GM19397 (cell line): ENCODE results near the gene FAM3D.

Source experiments
- ATAC-seq: cut with Tn5 transposase; IDR thresholded peaks from one replicate; pipeline ENCODE4 v1.9.1; 2021; ENCODE audit warnings: mild to moderate bottlenecking, moderate library complexity; ENCODE audit not compliant: unreplicated experiment

Gene FAM3D

GRCh38 chr3:58629629-58630028 is 36.9 kb downstream of the FAM3D start:
- ATAC-seq: no peak

GRCh38 chr3:58628823-58629562 is 37.6 kb downstream of the FAM3D start:
- ATAC-seq: no peak

GRCh38 chr3:58627941-58628340 is 38.6 kb downstream of the FAM3D start:
- no peak for ATAC-seq

DNA sequence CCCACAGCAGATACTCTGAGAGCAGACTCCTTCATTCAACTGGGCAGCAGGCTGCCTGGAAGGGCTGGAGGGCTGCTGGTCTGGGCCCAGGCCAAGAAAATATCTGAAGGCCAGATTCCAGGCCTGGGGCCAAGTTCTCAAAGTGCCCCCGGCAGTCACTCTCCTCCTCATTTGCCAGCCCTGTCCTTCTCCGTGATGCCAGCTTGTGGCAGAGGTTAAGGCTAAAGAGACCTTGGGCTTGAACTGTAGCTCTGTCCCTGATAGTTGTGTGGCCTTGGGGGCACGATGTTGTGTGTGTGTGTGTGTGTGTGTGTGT is 39.0 kb downstream of the FAM3D start:
- ATAC-seq: no peak

- ATAC-seq: no peak
These were observed 39.6 kb downstream of the FAM3D start for GRCh38 chr3:58626841-58627569.

DNA sequence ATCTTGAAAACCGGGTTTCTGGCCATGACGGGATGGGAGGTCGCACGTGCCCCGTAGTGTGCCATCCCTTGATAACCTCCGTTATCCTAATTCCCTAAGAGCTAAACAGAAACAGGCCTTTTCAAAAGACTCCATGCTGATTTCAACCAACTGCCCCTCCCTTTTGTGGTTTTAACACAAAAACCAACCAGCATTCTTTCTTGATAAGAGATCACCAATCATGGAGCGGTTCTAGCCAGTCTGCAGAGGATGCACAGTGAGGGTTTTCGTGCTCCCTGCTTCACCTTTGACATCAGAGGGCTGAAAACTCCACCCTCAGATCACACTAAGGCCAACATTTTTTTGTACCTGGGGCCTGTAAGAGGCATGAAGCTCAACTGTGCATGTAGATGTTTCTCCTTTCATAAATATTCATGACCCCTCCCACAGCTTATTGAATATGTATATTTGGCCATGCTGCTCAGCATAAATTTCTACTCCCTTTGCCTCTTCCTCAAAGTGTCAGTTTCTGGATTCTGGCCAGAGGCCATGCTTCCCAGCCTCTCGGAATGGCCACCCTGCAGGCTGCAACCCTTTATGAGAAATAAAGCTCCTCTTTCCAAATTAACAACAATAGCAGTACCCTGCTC is 41.3 kb downstream of the FAM3D start:
- ATAC-seq: no peak

GRCh38 chr3:58624550-58624949 is 42.0 kb downstream of the FAM3D start:
- no peak for ATAC-seq

DNA sequence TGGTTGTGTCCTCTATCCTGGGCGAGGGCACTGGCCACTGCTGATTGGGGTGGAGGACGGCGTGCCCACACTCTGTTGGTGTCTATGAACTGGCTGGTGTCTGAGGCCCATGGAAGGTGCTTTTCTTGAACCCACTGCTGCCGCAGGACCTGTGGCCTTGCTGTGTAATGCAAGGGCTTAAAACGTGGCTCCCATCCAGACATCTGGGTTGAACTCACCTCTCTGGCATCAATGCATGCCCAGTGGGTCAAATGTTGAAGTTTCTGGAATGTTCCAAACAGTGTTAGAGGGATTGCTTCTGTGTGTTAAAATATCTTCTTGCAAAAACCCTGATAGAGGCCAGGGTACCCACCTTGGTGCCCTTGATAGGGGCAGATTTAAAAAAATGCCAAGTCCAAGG is 42.6 kb downstream of the FAM3D start:
- no peak for ATAC-seq

DNA sequence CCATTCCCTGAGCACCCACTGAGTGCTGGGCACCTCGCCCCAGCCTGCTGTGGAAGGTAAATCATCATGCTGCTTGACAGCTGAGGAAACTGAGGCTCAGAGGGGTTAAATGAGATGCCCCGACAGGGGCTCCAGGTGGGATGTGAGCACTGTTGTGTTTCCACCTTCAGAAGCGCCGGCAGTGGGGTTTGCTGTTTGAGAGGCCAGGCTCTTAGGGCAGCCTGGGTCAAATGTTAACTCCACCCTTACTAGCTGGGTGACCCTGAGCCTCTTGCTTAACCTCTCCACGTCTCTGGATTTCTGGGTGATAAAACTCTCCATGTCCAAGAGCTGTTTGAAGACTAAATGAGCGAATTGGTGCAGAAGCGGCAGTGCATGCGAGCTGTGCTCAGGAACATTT is 43.1 kb downstream of the FAM3D start:
- ATAC-seq: no peak

GRCh38 chr3:58622892-58623291 is 43.7 kb downstream of the FAM3D start:
- no peak for ATAC-seq

DNA sequence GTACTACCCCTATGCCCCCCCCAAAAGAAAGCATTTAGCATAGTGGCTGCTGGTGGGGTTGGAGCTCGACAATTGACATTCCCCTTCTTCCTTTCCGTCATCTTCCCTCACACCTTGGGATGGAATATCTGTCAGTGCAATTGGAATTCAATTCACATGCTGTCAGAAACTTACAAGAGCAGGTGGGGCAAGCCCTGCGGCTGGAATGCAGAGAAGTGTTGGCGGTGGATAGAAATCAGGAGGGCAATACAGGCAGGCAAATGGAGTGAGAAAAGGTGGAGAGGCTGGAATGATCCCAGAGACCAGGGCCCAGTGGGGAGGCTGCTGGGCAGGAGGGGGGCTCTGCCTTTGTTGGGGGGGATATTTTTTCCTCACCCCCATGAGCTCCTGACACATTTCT is 44.1 kb downstream of the FAM3D start:
- no peak for ATAC-seq

DNA sequence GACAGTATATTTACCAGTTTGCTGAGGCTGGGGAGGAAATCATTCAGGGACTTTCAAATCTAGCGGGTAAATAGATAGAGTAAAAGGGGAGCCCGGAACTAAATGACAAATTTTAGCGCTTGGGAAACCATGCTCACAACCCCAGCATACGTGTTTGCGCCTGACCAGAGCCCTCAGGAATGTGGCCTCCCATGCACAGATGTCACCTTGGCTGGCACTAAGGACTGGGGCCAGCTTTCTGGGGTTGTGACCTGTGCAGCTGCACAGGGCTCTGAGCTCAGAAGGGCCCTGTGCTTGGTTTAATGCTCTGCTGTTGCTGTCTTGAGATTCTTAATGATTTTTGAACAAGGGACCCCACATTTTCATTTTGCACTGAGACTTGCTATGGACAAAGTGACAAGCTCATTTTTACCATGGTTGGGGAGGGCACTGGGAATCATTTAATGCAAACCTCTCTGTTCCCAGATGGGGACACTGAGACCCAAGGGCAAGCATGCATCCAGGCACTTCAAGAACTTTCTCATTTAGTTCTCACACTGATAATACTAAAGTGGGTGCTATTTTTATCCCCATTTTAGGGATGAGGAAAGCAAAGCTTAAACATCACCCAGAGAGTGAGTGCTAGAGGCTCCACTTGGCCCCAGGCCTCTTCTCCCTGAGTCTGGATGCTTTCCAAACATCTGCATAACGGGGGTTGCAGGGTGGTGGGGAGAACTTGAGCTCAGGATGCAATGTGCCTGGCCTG is 45.3 kb downstream of the FAM3D start:
- ATAC-seq: no peak

DNA sequence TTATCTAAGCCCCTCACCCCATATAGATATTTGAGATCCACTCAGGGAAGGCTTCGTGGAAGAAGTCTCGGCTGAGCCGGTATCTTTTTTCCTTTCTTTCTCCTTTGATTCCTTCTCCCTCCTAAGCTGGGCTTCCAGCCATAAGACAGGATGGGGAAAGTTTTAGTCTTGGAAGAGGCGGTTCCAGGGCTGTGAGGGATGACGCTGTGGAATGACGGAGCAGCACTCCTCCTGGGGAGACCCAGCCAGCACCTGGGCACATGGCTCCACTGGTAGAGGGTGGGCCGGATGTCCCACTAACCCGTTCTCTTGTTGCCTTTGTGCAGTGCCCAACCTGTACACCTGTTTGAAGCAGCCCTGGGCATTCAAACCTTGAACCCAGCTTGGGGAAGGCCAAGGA is 46.2 kb downstream of the FAM3D start:
- no peak for ATAC-seq

GRCh38 chr3:58617338-58617761 is 49.2 kb downstream of the FAM3D start:
- no peak for ATAC-seq

GRCh38 chr3:58613236-58614132 is 53.1 kb downstream of the FAM3D start:
- no peak for ATAC-seq

DNA sequence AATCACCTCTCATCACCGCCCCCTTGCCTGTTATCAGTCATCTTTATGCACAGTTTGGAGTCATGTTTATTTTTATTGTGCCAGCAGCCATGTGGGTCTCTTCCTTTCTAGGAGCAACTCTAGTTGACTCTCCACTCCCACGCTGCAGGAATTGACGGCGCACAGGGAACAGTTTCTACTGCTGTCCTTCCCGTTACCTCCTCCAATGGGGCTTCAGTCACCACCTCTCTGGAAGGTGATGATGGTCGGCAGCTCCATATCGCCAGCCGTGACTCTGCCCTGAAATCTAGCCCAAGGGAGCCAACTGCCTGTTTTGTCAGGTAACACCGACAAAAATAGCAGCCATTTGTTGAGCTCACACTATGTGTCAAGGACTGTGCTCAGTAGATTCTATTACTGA is 53.7 kb downstream of the FAM3D start:
- no peak for ATAC-seq

DNA sequence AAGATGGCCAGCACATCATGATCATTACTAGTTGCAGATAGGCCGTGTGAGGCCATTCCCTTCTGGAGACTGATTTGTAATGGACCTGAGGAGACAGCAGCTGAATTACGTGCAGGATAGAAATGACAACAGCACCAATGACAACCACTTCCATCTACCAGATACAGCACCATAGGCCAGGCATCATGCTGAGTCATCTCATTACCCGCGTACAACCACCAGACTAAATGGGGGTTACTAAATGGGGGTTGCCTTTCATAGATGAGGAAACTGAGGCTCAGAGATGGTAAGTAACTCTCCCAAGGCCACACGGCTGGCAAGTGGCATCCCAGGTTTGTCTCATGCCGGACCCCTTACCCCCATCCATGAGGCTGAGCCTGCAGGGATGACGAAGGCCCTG is 56.6 kb downstream of the FAM3D start:
- no peak for ATAC-seq

DNA sequence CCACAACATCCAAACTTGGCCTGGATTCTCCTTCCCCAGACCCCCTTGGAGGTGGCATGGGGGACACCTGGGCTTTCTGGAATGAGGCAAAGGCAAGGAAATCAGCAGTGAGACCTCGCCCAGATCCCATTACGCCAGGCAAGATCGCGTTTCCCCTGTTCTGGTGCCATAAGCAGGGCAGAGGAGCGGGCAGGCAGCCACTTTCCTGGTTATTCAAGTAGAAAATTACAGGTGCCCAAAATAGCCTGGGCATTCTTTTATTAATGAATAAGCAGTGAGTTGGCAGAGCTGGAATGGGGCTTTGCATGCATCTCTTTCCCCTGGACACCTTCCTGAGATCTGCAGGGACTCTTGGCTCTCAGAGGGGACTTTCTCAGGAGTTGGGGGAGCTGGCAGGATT is 57.9 kb downstream of the FAM3D start:
- no peak for ATAC-seq

GRCh38 chr3:58607816-58608215 is 58.8 kb downstream of the FAM3D start:
- ATAC-seq: no peak

- no peak for ATAC-seq
These were observed 59.9 kb downstream of the FAM3D start for GRCh38 chr3:58606693-58607092.

GRCh38 chr3:58604031-58604430 is 62.5 kb downstream of the FAM3D start:
- no peak for ATAC-seq
